Natural killer cell (primary cell): ENCODE measurements around the gene TGFBR1. TPM values are rescaled to one million over a fixed set of nuclear protein-coding genes. Genes with fewer than 3 reads are reported as not detected.
A peak's percentile ranks its signal among the peaks of the same experiment; 100 is the strongest.

Experiments
- ATAC-seq, 3 donors: fragments of 150-1000 bp in 2 of 3; fragments of 200-7000 bp in 1 of 3; cut with Tn5 transposase; 1 replicate in 1 of 3; 2 replicates in 2 of 3; pipeline ENCODE4 v1.10.0; 2021; ENCODE audit warnings: mild to moderate bottlenecking in 2 of 3, moderate library complexity in 2 of 3
- DNase-seq, 2 donors: peaks; one replicate each; pipeline versions ENCODE4 v3.0.0 to v3.0.0-alpha.2; 2013 to 2021; ENCODE audit warnings: mixed read lengths in 1 of 2
- H3K27ac ChIP-seq: one replicate; pipeline ENCODE4 v1.5.1; 2013; ENCODE audit warnings: mild to moderate bottlenecking, low read length
- H3K27me3 ChIP-seq: one replicate; pipeline ENCODE4 v1.6.1; 2013; ENCODE audit warnings: low read length; ENCODE audit not compliant: control insufficient read depth, insufficient read depth
- H3K36me3 ChIP-seq: one replicate; pipeline ENCODE4 v1.6.1; 2013; ENCODE audit warnings: low read length; ENCODE audit not compliant: control insufficient read depth, insufficient read depth
- H3K4me1 ChIP-seq: one replicate; pipeline ENCODE4 v1.6.1; 2013; ENCODE audit warnings: low read length; ENCODE audit not compliant: control insufficient read depth, insufficient read depth
- H3K4me3 ChIP-seq: one replicate; pipeline ENCODE4 v1.5.1; 2013; ENCODE audit warnings: low read length
- H3K9me3 ChIP-seq: one replicate; pipeline ENCODE4 v1.6.1; 2013; ENCODE audit warnings: low read length; ENCODE audit not compliant: control insufficient read depth, insufficient read depth
- H3K27ac Mint-ChIP-seq, 2 donors: one replicate each; pipeline ENCODE4 v1.8.0; 2022; ENCODE audit warnings: mild to moderate bottlenecking in 2 of 2, mixed read lengths in 2 of 2, moderate library complexity in 1 of 2
- H3K27me3 Mint-ChIP-seq, 2 donors: one replicate each; pipeline ENCODE4 v1.8.0; 2022; ENCODE audit warnings: low read depth in 2 of 2, mixed read lengths in 2 of 2
- H3K36me3 Mint-ChIP-seq: one replicate; pipeline ENCODE4 v1.8.0; 2022; ENCODE audit warnings: mixed read lengths
- H3K4me1 Mint-ChIP-seq, 2 donors: one replicate each; pipeline ENCODE4 v1.8.0; 2022; ENCODE audit warnings: mixed read lengths in 2 of 2
- H3K4me3 Mint-ChIP-seq: one replicate; pipeline ENCODE4 v1.8.0; 2022; ENCODE audit warnings: mild to moderate bottlenecking, moderate library complexity, mixed read lengths
- H3K9me3 Mint-ChIP-seq, 2 donors: one replicate each; pipeline ENCODE4 v1.8.0; 2022; ENCODE audit warnings: mixed read lengths in 2 of 2
- WGBS: methylation state at CpG from one replicate; pipeline ENCODE4 v1.1.7; 2013; ENCODE audit warnings: missing lambda C conversion rate; ENCODE audit not compliant: insufficient coverage; 5-methylcytosine and 5-hydroxymethylcytosine counted together
- intact Hi-C: fragments of 100-400 bp; cut with micrococcal nuclease; formaldehyde crosslinking; loops from one replicate; pipeline ENCODE4 v1.14.2; 2022
- total RNA-seq, 4 donors: library from RNA; stranded (reverse); fragments of 120-200 nt in 1 of 4; gene quantifications; one replicate each; pipeline versions ENCODE4 v1.2.3 to v1.2.4, GENCODE V29; 2013 to 2022
- TF ChIP-seq, protein P1 (sequence below): fragments of 200-600 bp; IDR thresholded peaks from one replicate; pipeline ENCODE4 v1.8.0; 2022; ENCODE audit warnings: antibody characterized with exemption

Gene TGFBR1
- total RNA-seq, 3 donors from 2014 or later (not counting 1 experiment from before 2014, with no cell fraction given) = 78.0 to 120 (median 113) TPM

GRCh38 chr9:99178912-99179872 lies 74.3 kb downstream of the TGFBR1 start:
- H3K4me3 ChIP-seq = no peak overlapping the region
- H3K4me3 Mint-ChIP-seq = no peak overlapping the region
- TF ChIP-seq, protein P1, sequence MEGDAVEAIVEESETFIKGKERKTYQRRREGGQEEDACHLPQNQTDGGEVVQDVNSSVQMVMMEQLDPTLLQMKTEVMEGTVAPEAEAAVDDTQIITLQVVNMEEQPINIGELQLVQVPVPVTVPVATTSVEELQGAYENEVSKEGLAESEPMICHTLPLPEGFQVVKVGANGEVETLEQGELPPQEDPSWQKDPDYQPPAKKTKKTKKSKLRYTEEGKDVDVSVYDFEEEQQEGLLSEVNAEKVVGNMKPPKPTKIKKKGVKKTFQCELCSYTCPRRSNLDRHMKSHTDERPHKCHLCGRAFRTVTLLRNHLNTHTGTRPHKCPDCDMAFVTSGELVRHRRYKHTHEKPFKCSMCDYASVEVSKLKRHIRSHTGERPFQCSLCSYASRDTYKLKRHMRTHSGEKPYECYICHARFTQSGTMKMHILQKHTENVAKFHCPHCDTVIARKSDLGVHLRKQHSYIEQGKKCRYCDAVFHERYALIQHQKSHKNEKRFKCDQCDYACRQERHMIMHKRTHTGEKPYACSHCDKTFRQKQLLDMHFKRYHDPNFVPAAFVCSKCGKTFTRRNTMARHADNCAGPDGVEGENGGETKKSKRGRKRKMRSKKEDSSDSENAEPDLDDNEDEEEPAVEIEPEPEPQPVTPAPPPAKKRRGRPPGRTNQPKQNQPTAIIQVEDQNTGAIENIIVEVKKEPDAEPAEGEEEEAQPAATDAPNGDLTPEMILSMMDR = no peak
- DNase-seq = no peak
- intact Hi-C loops = no loop called here
- H3K4me1 Mint-ChIP-seq = peaks cover 6 to 11% of the 10 kb centered on the region in 2 donors
- no peaks in the 10 kb centered on the region for H3K36me3 ChIP-seq
- H3K27ac Mint-ChIP-seq = no peak overlapping the region
- H3K27ac ChIP-seq = no peak overlapping the region
- peaks cover 16% of the 10 kb centered on the region for H3K4me1 ChIP-seq
- peaks cover 0 to 2% of the 10 kb centered on the region in 2 donors for H3K27me3 Mint-ChIP-seq
- H3K9me3 Mint-ChIP-seq = no peaks in the 10 kb centered on the region
- 88% methylated on average over 17 of the region's 17 CpGs for WGBS
- H3K27me3 ChIP-seq = no peaks in the 10 kb centered on the region
- no peaks in the 10 kb centered on the region for H3K9me3 ChIP-seq
- no peaks in the 10 kb centered on the region for H3K36me3 Mint-ChIP-seq
- ATAC-seq = no peak

- Mint-ChIP-seq H3K9me3 (no peaks in the 10 kb centered on the region), H3K27me3 (peaks cover 0 to 2% of the 10 kb centered on the region in 2 donors), H3K36me3 (no peaks in the 10 kb centered on the region), H3K4me1 (peaks cover 16 to 17% of the 10 kb centered on the region in 2 donors), H3K27ac (peak overlapping the region in 1 of 2 donors; percentile 69), H3K4me3 (no peak overlapping the region)
- 80% methylated on average over 1 of the region's 1 CpG for WGBS
- intact Hi-C loops = no loop called here
- TF ChIP-seq, protein P1 = no peak
- Histone ChIP-seq H3K27me3 (no peaks in the 10 kb centered on the region), H3K4me3 (no peak overlapping the region), H3K9me3 (no peaks in the 10 kb centered on the region), H3K27ac (no peak overlapping the region), H3K4me1 (peaks cover 26% of the 10 kb centered on the region), H3K36me3 (no peaks in the 10 kb centered on the region)
- no peak for DNase-seq
- ATAC-seq = no peak
These were observed 75.3 kb downstream of the TGFBR1 start for GRCh38 chr9:99180199-99180598.

DNA sequence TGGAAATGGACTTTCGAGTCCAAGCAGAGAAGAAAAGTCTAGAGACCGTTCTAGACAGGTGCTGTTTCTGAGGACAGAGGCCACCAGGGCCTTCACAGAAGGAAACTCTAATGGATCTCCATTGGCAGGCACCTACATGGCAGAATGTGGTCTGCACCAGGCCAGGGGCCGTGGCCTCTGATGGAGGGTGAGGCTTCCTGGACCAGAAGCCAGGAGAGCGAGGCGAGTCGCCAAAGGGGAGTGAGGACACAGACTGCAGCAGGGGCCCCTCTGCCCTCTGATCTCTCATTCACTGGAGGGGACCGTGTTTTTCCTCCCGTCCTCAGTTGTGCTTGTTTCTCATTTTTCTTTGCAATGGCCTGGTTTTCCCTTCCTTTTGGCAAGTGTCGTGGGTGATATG lies 75.7 kb downstream of the TGFBR1 start:
- no peak overlapping the region for H3K4me3 Mint-ChIP-seq
- ATAC-seq (no peak), DNase-seq (no peak)
- Histone ChIP-seq H3K4me1 (peaks cover 27% of the 10 kb centered on the region), H3K4me3 (no peak overlapping the region), H3K27me3 (no peaks in the 10 kb centered on the region), H3K36me3 (no peaks in the 10 kb centered on the region), H3K27ac (no peak overlapping the region), H3K9me3 (no peaks in the 10 kb centered on the region)
- H3K36me3 Mint-ChIP-seq = no peaks in the 10 kb centered on the region
- H3K9me3 Mint-ChIP-seq = no peaks in the 10 kb centered on the region
- intact Hi-C loops = no loop called here
- TF ChIP-seq, protein P1 = no peak
- 83% methylated on average over 8 of the region's 9 CpGs for WGBS
- peak overlapping the region in 1 of 2 donors; percentile 69 for H3K27ac Mint-ChIP-seq
- peaks cover 0 to 2% of the 10 kb centered on the region in 2 donors for H3K27me3 Mint-ChIP-seq
- H3K4me1 Mint-ChIP-seq = peaks cover 17 to 20% of the 10 kb centered on the region in 2 donors
